A673 (cell line): ENCODE results near the gene ADO. TPM values are rescaled to one million over a fixed set of nuclear protein-coding genes. Genes with fewer than 3 reads are reported as not detected.

Source experiments
- BruUV-seq: library from RNA; stranded (reverse); fragments of 400-500 nt; replicated peaks from 2 replicates; lab custom pipeline; 2021; lab: Mats Ljungman, UMichigan
- CTCF ChIA-PET: fragments of 300-600 bp; sonication (Branson Sonifier 250); formaldehyde crosslinking; loops from one replicate; lab custom pipeline; 2022; ENCODE audit warnings: antibody characterized with exemption; lab: Charles Lee
- POLR2A ChIA-PET: fragments of 300-600 bp; sonication (Branson Sonifier 250); formaldehyde crosslinking; loops from one replicate; lab custom pipeline; 2022; ENCODE audit warnings: antibody characterized with exemption; ENCODE audit not compliant: low non-redundant PET; lab: Charles Lee
- DNase-seq: peaks from one replicate; pipeline ENCODE4 v3.0.0-alpha.2; 2015; ENCODE audit warnings: low spot score
- H3K27ac ChIP-seq: fragments of 200-600 bp; sonication (generic); 2 replicates; pipeline ENCODE4 v1.5.1; 2016; ENCODE audit warnings: mixed run types, low read depth, mild to moderate bottlenecking, mixed read lengths, antibody characterized with exemption, low read length; ENCODE audit not compliant: poor library complexity, severe bottlenecking
- H3K27me3 ChIP-seq: fragments of 200-600 bp; sonication (generic); replicated peaks from 2 replicates; pipeline ENCODE4 v1.6.1; 2017; ENCODE audit warnings: mixed run types, low read depth, mild to moderate bottlenecking, mixed read lengths, antibody characterized with exemption, low read length; ENCODE audit not compliant: insufficient read depth, poor library complexity
- H3K36me3 ChIP-seq: fragments of 200-600 bp; sonication (generic); 2 replicates; pipeline ENCODE4 v1.6.1; 2016; ENCODE audit warnings: mixed run types, mild to moderate bottlenecking, mixed read lengths, antibody characterized with exemption, low read length; ENCODE audit not compliant: insufficient read depth, poor library complexity, severe bottlenecking
- H3K4me1 ChIP-seq: fragments of 200-600 bp; sonication (generic); 2 replicates; pipeline ENCODE4 v1.6.1; 2017; ENCODE audit warnings: mixed run types, mild to moderate bottlenecking, mixed read lengths, antibody characterized with exemption, low read length; ENCODE audit not compliant: insufficient read depth, poor library complexity, severe bottlenecking
- H3K4me3 ChIP-seq: fragments of 200-600 bp; sonication (generic); 2 replicates; pipeline ENCODE4 v1.5.1; 2016; ENCODE audit warnings: low read depth, mixed run types, mild to moderate bottlenecking, mixed read lengths, low read length; ENCODE audit not compliant: poor library complexity, severe bottlenecking
- H3K9me3 ChIP-seq: fragments of 200-600 bp; sonication (generic); 2 replicates; pipeline ENCODE4 v1.6.1; 2016; ENCODE audit warnings: mixed run types, low read depth, mild to moderate bottlenecking, mixed read lengths, antibody characterized with exemption, low read length; ENCODE audit not compliant: poor library complexity, severe bottlenecking
- CTCF ChIP-seq: fragments of 300-800, 200-600 bp; sonication (generic); conservative IDR thresholded peaks from 2 replicates; pipeline ENCODE4 v1.5.1; 2017; ENCODE audit warnings: low read depth, mild to moderate bottlenecking, antibody characterized with exemption, low read length, moderate library complexity, mixed read lengths
- EZH2 ChIP-seq: fragments of 200-600 bp; sonication (generic); IDR thresholded peaks from 2 replicates; pipeline ENCODE4 v1.6.1; 2017; ENCODE audit warnings: borderline replicate concordance, low read depth, mild to moderate bottlenecking, mixed read lengths, antibody characterized with exemption, low read length; ENCODE audit not compliant: poor library complexity, severe bottlenecking
- intact Hi-C: fragments of 100-400 bp; cut with micrococcal nuclease; formaldehyde crosslinking; loops from one replicate; pipeline ENCODE4 v1.10.0; 2022; ENCODE audit not compliant: unreplicated experiment
- total RNA-seq: library from RNA; stranded (reverse); gene quantifications from 2 replicates; pipeline ENCODE4 v1.2.3, GENCODE V29; 2021

The ADO gene
- total RNA-seq, 1 experiment from 2014 or later, result 38.4 TPM

DNA sequence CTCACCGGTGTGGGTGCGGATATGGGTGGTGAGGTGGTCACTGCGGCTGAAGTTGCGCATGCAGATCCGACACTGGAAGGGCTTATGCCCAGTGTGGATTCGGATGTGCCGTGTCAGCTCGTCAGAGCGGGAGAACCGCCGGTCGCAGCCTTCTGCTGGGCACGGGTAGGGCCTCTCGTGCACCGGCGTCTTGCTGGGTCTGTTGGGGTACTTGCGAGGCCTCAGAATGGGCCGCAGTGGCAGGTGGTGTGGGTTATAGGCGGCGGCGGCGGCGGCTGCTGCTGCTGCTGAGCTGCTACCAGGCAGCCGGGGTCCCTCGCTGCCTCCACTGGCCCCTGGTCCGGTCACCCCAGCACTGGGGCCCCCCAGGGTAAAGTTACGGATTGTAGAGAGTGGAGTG, 8.9 kb downstream of the ADO start:
- Histone ChIP-seq H3K27ac (no peak overlapping the region), H3K4me1 (peaks cover 21% of the 10 kb centered on the region), H3K36me3 (peaks cover 12% of the 10 kb centered on the region), H3K27me3 (peaks cover 4% of the 10 kb centered on the region), H3K9me3 (no peaks in the 10 kb centered on the region), H3K4me3 (peak overlapping the region; percentile 62)
- no peak for DNase-seq
- BruUV-seq, result no TSS peak
- ChIA-PET POLR2A (no interaction called here), CTCF (no interaction called here)
- intact Hi-C loops, result loop anchor here (10.0 kb wide), 1 partner anchor 549 kb away; the partner anchor contains the start of gene RTKN2
- TF ChIP-seq CTCF (no peak), EZH2 (no peak)

DNA sequence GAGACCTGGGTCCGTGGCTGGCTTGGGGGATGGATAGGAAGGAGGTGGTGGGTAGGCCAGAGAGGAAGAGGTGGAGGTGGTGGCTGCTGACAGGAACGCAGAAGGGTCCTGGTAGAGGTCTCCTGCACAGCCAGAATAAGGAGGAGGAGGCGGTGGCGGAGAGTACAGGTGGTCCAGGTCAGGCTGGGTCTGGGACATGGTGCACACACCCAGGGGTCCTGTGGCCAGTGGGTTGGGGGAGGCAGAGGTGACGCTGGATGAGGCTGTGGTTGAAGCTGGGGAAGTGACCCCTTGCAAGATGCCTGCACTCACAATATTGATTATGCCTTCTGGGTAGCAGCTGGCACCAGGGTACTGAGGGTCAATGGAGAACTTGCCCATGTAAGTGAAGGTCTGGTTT, 9.5 kb downstream of the ADO start:
- intact Hi-C loops, result loop anchor here (2.0 to 10.0 kb wide), 2 partner anchors 319 to 549 kb away; partner anchors contain the start of genes NRBF2 and RTKN2

DNA sequence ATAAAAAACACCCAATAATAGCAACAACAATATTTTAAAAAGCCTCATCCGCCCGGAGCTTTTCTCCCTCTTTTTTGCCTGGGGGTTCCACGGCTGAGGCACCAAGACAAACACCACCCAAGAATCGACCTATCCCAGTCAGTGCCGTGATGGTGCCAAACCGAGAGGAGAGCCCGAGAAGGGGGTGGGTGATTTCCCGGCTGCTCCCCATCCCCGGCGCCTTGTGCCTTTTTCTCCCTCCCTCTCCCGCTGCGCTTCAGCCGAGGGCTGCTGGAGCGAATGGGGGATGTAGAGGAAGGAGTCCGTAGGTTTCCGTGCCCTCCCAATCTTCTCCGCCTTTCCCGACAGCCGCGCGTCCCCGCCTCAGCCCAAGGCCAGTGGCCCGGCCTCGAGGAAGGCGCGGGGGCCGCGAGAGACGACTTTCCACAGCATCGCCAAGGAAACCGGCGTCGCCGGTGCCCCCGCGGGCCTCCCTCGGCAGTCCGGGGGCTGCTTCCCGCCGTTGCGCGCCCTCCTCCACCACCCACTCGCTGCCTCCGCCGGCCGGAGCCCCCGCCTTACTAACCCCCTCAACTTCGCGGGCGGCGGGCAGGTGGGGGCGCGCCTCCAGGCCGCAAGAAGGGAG, 10.3 kb downstream of the ADO start:
- TF ChIP-seq EZH2, result no peak
- TF ChIP-seq CTCF, result no peak
- no peaks in the 10 kb centered on the region for H3K9me3 ChIP-seq
- peak overlapping the region; percentile 62 for H3K4me3 ChIP-seq
- POLR2A ChIA-PET, result interaction anchor here (0.7 kb wide), 1 partner anchor 1160 kb away, joined by 3 read pairs; no protein-coding TSS in a partner anchor
- BruUV-seq, result no TSS peak
- H3K27ac ChIP-seq, result peak overlapping the region; percentile 95
- intact Hi-C loops, result loop anchor here (2.0 to 10.0 kb wide), 6 partner anchors 123 to 550 kb away; partner anchors contain the start of genes NRBF2 and RTKN2
- CTCF ChIA-PET, result no interaction called here
- H3K27me3 ChIP-seq, result peaks cover 5% of the 10 kb centered on the region
- peaks cover 8% of the 10 kb centered on the region for H3K36me3 ChIP-seq
- peaks cover 16% of the 10 kb centered on the region for H3K4me1 ChIP-seq
- no peak for DNase-seq

More for the DNA sequence above, 9.5 kb downstream of the ADO start:
- H3K4me3 ChIP-seq, result peak overlapping the region; percentile 62
- DNase-seq, result no peak
- ChIA-PET CTCF (no interaction called here), POLR2A (no interaction called here)
- peaks cover 22% of the 10 kb centered on the region for H3K4me1 ChIP-seq
- H3K36me3 ChIP-seq, result peaks cover 8% of the 10 kb centered on the region
- H3K27me3 ChIP-seq, result peaks cover 5% of the 10 kb centered on the region
- BruUV-seq, result no TSS peak
- no peaks in the 10 kb centered on the region for H3K9me3 ChIP-seq
- H3K27ac ChIP-seq, result no peak overlapping the region
- TF ChIP-seq CTCF, result no peak
- no peak for TF ChIP-seq EZH2
